Inferior parietal cortex (tissue), 1 donor: ENCODE data around the gene HPS5.

Experiments
- DNase-seq: peaks from one replicate; pipeline ENCODE4 v3.0.0-alpha.2; 2016; ENCODE audit errors: extremely low spot score

The HPS5 gene

DNA sequence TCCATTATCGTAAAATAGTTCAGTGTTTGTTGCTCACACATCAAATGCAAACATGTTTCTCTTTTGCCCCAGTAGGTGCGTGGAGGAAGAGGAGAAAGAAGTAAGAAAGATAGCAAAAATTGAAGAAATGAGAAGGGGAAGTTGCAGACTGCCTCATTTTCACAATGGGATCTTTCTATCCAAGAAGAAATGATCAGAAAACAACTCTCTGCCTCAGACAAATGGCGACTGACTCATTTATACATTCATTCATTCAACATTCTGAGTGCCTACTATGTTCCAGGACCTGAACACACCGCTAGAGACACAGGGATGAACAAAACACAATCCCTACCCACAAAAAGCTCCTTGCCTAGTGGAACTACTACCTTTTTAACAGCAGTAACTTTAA is 367 bp downstream of the HPS5 start:
- no peak for DNase-seq

- DNase-seq, result no peak
These were observed 1.3 kb downstream of the HPS5 start for GRCh38 chr11:18320617-18321016.

- DNase-seq, result no peak
These were observed 2.0 kb downstream of the HPS5 start for GRCh38 chr11:18319914-18320313.

GRCh38 chr11:18317551-18317950 is 4.4 kb downstream of the HPS5 start:
- DNase-seq, result no peak

DNA sequence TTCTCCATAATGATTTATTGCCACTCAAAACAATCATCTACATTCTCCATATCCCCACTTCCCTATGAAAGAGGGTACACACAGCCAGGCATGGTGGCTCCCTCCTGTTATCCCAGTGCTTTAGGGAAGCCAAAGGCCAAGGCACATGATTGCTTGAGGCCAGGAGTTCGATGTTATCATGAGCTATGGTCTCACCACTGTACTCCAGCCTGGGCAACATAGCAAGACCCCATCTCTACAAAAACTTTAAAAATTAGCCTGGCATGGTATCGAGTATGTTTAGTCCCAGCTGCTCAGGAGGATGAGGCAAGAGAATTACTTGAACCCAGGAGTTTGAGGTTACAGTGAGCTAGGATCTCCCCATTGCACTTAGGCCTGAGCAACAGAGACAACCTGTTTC is 6.0 kb downstream of the HPS5 start:
- no peak for DNase-seq

- DNase-seq, result no peak
These were observed 7.0 kb downstream of the HPS5 start for GRCh38 chr11:18314784-18315523.

- DNase-seq, result no peak
These were observed 7.8 kb downstream of the HPS5 start for GRCh38 chr11:18313965-18314763.

DNA sequence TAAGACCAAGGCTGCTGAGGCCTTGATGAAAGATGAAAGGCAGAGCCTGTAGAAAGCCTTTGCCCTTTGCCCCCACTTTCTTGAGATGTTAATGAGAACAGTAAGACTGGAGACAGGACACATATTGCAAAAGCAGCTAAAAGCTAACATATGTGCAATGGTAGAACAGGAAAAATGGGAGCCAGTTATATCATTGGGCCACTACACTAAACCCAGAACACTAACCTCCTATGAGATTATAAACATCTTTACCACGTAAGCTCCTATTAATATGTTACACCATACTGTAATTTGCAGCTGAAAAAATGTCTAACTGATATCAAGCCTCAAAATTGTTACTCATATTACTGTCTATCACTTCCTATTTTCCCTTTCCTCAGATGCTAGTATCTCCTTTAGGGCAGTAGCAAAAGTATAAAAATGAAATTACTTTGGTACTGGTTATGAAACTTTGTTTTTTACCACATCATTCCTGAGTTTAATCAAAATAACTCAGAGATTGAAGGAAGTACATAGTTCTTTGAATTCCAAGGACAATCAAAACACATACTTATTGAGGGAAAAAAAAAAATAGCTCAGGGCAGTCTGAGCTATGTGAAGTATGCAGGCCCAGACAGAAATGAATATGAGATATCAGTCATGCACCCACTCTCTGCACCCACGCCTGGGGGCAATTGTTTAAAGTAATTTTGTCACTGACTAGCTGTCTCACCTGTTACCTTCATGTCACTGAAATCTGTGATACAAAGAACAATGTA is 9.1 kb downstream of the HPS5 start:
- DNase-seq, result no peak

- DNase-seq, result peak; percentile 20
These were observed 9.9 kb downstream of the HPS5 start for GRCh38 chr11:18312012-18312411.

DNA sequence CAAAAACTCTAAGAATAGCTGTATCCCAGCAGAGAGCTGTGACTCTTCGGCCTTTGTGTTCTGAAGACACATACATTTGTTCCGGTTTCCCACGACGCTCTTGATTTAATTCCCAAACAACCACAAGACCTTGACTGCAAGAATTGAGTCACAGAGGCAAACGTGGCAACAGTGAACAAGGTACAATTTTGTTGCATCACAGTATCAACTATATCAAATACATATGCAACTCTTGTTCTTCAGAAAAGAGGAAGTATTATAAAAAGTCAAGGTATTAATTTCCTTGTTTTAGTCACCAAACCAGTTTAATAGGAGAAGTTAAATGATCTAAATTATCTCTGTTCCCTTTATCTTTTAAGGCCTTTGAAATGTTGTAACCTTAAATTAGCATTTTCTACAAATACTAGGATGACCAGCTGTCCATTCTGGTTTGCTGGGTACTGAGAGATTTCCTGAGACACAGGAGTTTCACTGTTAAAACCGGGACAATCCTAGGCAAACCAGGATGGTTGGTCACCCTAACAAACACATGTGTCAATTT is 11.1 kb downstream of the HPS5 start:
- no peak for DNase-seq

- DNase-seq, result no peak
These were observed 12.2 kb downstream of the HPS5 start for GRCh38 chr11:18309691-18310090.

GRCh38 chr11:18308242-18308641 is 13.7 kb downstream of the HPS5 start:
- no peak for DNase-seq

DNA sequence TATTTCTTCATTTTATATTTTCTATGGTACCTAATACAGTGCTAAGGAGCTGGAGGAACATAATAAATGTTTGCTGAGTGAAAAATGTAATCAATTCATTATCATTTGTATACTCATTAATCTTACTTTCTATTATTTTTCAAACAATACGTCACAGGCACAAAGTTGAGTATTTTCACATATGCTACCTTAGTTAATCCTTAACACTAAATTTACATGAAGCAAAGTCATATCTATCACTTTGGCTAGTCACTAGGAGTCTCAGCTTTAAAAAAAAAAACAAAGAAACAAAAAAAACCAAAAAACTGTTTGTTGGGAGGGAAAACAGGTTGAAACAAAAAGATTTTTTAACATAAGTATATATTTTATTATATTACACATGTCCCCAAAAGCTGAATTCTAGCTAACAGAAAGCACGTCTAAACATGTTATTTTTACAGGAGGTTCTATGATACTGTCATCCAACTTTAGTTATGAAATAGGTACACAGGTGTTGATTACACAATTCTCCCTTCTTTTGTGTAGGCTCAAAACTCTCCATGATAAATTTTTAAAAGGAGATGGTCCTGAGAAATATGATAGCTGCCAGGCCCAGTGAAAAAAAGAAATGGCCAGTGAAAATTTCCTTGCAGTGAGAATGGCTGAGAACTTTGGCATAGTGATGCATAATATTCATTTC is 14.3 kb downstream of the HPS5 start:
- no peak for DNase-seq

DNA sequence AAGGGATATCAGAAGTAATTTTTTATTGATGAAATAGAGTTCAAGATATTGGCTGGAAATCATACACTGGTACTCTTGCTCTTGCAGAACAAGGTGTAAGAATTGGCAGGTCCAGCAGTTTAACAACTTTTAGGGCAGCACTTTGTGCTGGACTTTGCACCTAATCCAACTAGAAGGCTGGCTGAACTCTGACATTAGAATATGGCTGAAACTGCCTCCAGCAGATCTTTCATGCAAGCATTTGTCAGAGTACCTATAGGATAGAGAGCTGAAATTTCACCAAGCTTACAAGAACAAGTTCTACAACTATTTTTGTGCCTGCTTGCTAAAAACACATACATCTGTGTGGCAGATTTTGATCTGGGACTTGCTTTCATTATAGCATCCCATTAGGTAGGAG is 17.2 kb downstream of the HPS5 start:
- no peak for DNase-seq

DNA sequence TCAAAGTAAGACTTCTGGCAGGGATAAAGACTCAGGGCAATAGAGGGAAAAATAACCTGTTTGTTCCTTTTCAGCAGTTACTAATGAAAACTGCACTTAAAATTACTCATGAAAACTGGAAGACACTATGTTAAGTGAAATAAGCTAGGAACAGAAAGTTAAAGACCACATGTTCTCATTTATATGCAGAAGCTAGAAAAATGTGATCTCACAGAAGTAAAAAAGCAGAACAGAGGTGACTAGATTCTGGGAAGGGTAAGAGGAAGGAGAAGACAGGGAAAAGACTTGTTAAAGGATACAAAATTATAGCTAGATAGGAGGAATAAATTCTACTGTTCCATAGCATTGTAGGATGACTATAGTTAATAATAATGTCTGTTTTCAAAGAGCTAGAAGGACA is 22.2 kb downstream of the HPS5 start:
- no peak for DNase-seq

GRCh38 chr11:18295316-18295715 is 26.6 kb downstream of the HPS5 start:
- DNase-seq, result no peak

DNA sequence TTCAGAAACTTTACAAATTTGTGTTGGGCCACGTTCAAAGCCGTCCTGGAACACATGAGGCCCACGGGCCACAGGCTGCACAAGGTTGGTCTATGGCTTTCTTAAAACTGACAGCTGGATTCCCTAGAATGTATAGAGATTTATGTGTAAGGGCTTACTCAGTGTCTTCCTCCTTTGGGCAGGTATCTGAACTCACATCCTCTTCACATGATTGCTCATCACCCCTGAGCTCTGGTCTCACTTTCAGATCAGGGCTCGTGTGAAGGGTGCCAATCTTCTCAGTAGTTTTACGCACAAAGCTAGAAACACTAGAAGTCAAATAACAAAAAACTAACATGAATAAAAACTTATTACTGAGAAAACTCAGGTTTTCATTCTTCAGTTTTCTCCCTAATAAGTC is 27.1 kb downstream of the HPS5 start:
- no peak for DNase-seq

- no peak for DNase-seq
These were observed 33.0 kb downstream of the HPS5 start for GRCh38 chr11:18288911-18289310.

GRCh38 chr11:18285841-18286240 is 36.1 kb downstream of the HPS5 start:
- DNase-seq, result no peak

DNA sequence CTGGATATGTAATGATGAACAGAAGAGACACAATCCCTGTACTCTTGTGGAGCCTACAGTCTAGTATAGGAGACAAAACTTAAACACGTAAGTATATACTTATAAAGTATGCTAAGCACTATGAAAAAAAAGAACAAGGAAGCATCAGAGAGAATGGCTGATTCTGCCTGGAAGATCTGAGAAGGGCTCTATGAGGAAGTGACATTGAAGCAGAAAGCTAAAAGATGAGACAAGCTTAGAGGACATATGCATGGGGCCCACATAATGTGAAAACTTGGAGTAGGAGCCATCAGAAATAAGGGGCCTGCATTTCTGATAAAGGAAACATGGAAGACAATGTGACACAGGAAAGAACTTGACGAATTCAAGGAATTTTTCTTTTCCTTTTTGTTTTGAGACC is 39.3 kb downstream of the HPS5 start:
- no peak for DNase-seq

DNA sequence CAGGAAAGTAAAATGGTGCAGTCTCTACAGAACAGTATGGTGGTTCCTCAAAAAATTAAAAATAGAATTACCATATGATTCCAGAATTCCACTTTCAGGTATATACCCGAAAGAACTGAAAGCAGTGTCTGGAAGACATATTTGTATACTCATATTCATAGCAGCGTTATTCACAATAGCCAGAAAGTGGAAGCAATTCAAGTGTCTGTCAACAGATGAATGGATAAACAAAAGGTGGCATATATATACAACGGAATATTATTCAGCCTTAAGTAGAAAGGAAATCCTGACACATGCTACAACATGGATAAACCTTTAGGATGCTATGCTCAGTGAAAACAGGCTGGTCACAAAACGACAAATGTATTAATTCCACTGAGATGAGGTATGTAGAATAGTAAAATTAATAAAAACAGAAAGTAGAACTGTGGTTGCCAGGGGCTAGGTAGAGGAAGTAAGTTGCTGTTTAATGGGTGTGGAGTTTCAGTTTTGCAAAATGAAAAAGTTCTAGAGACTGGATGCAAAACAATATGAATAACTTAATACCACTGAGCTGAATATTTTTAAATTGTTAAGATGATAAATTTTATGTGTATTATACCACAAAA is 41.4 kb downstream of the HPS5 start:
- no peak for DNase-seq
